ENCODE results near the gene DTNBP1.

DTNBP1 gene

DNA sequence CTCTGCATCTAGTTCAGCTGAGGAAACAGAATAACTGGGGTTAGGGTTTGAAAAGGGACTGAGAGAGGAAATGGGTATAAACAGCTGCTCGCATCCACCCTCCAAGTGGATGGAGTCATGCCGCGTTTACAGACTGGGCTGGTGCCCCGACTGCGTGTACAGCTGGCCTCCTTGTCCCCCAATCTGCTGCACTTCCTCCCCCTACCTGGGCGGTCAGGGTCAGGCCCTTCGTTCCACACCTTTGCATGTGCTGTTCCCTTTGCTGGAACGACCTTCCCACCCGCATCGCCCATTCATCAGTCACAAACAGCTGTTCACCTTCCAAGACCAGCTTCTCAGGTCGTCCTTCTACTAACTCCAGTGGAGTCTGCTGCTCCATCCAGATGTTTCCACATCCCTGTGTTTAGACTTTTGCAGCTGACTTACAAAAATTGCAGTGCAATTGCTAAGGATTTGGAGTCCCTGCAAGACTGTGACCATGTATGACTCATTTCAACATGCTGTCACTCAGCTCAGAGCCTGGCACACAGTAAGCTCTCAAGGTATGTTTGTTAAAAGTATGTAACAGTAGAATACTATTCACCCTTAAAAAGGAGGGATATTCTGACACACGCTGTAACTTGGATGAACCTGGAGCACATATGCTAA, 129.3 kb downstream of the DTNBP1 start:
- no peak for DNase-seq (ENCODE audit: extremely low read depth, low read depth)
- TF ChIP-seq, protein P1, sequence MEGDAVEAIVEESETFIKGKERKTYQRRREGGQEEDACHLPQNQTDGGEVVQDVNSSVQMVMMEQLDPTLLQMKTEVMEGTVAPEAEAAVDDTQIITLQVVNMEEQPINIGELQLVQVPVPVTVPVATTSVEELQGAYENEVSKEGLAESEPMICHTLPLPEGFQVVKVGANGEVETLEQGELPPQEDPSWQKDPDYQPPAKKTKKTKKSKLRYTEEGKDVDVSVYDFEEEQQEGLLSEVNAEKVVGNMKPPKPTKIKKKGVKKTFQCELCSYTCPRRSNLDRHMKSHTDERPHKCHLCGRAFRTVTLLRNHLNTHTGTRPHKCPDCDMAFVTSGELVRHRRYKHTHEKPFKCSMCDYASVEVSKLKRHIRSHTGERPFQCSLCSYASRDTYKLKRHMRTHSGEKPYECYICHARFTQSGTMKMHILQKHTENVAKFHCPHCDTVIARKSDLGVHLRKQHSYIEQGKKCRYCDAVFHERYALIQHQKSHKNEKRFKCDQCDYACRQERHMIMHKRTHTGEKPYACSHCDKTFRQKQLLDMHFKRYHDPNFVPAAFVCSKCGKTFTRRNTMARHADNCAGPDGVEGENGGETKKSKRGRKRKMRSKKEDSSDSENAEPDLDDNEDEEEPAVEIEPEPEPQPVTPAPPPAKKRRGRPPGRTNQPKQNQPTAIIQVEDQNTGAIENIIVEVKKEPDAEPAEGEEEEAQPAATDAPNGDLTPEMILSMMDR (IDR thresholded peaks at IDR 0.05; ENCODE audit: low read depth, low read length) = no peak

DNA sequence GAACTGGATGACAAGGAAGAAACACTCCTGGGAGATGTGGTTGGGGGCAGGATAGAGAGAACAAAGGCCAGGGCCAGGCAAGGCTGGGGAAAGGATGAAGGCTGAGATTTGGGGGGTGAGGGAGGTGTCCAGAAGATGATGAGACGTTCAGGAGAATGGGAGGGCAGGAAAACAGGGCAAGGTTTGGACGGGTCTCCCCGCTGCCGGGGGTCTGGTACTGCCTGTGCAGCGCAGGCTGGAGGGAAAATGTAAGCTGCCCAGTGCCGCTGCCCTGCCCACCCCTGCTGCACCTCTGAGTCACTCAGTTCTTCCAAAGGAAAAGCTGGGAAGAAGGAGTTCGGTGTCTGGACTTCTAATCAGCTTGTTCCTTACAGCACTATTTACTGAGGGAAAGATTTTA, 130.9 kb downstream of the DTNBP1 start:
- no peak for DNase-seq (ENCODE audit: extremely low read depth, low read depth)
- TF ChIP-seq, protein P1 (IDR thresholded peaks at IDR 0.05; ENCODE audit: low read depth, low read length) = no peak

DNA sequence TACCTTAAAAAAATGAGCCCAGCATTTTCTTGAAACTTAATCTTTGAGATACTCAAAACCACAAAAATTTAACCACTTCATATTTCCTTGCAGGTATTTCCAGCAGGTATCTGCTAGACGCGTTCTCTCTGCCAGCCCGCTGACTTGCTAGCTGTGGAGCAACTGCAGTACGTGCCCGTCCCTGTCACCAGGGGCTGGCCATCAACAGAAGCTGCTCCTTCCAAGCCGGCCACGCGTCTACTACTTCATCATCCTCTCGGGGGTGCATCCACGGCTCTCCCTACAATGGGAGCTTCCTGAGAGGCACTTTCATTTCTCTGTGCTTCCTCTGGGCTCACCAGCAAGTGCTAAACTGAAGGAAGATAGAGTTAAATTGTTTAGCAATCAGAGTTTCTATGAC, 132.4 kb downstream of the DTNBP1 start:
- TF ChIP-seq, protein P1 (IDR thresholded peaks at IDR 0.05; ENCODE audit: low read depth, low read length) = no peak
- DNase-seq (ENCODE audit: extremely low read depth, low read depth) = no peak

DNA sequence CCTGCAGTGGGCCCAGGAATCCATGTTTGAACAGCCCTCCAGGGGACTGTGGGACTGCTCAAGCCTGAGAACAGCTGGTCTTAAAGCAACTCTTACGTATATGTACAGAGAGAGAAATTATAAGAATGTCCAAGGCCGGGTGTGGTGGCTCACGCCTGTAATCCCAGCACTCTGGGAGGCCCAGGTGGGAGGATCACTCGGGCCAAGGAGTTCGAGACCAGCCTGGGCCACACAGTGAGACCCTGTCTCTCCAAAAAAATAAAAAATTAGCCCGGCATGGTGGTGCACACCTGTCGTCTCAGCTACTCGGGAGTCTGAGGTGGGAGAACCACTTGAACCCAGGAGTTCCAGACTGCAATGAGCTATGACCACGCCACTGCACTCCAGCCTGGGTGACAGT, 134.0 kb downstream of the DTNBP1 start:
- DNase-seq (ENCODE audit: extremely low read depth, low read depth) = no peak
- TF ChIP-seq, protein P1 (IDR thresholded peaks at IDR 0.05; ENCODE audit: low read depth, low read length) = no peak

DNA sequence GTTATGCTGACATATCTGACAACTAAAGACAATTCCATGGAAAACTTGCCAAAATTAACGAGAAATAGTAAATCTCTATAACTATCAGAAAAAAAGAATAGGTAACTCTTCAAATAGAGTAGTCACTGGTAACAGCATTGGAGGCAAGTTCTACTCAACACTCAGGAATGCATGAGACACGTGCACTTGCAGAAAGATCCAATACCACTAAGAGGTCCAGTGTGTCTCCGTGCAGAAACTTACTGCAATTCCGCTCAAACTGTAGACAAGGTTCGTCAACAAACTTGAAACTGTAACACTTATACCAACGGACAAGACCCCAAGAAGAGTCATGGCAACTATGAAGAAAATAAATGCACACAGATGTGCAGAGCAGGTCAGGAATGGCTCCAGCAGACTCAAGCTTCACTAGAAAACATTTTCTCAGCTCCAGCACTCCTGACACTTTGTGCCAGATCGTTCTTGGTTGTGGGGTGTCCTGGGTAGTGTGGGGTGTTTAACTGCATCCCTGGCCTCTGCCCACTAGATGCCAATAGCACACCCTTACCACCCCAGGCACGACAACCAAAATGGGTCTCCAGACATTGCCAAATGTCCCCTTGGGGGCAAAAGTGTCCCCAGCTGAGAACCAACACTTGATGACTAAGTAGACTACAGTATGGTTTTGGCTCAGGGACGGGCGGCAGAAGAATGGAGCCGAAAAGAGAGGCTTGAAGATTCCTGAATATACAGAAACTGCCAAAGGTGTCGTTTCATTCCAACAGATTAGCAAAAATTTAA, 134.8 kb downstream of the DTNBP1 start:
- TF ChIP-seq, protein P1 (IDR thresholded peaks at IDR 0.05; ENCODE audit: low read depth, low read length) = no peak
- no peak for DNase-seq (ENCODE audit: extremely low read depth, low read depth)

- no peak for DNase-seq (ENCODE audit: extremely low read depth, low read depth)
- TF ChIP-seq, protein P1 (IDR thresholded peaks at IDR 0.05; ENCODE audit: low read depth, low read length) = no peak
These were observed 136.6 kb downstream of the DTNBP1 start for GRCh38 chr6:15526212-15526701.

GRCh38 chr6:15524861-15525401, 137.9 kb downstream of the DTNBP1 start:
- TF ChIP-seq, protein P1 (IDR thresholded peaks at IDR 0.05; ENCODE audit: low read depth, low read length) = no peak
- DNase-seq (ENCODE audit: extremely low read depth, low read depth) = no peak

All from AG09319 (cell line).